ENCODE data around the gene VAV2. TPM values are rescaled to one million over a fixed set of nuclear protein-coding genes. Genes with fewer than 3 reads are reported as not detected.

VAV2 gene
- total RNA-seq, 2 donors from 2014 or later, result 3.4 to 6.0 TPM

- H3K4me1 ChIP-seq, result no peaks in the 10 kb centered on the region
- no peak for DNase-seq (ENCODE audit: low spot score)
- H3K4me3 ChIP-seq, result no peak overlapping the region
- H3K27me3 ChIP-seq, result no peaks in the 10 kb centered on the region
- peaks cover 0 to 10% of the 10 kb centered on the region in 2 donors for H3K9me3 ChIP-seq
- H3K27ac ChIP-seq, result no peak overlapping the region
- TF ChIP-seq, protein P1, sequence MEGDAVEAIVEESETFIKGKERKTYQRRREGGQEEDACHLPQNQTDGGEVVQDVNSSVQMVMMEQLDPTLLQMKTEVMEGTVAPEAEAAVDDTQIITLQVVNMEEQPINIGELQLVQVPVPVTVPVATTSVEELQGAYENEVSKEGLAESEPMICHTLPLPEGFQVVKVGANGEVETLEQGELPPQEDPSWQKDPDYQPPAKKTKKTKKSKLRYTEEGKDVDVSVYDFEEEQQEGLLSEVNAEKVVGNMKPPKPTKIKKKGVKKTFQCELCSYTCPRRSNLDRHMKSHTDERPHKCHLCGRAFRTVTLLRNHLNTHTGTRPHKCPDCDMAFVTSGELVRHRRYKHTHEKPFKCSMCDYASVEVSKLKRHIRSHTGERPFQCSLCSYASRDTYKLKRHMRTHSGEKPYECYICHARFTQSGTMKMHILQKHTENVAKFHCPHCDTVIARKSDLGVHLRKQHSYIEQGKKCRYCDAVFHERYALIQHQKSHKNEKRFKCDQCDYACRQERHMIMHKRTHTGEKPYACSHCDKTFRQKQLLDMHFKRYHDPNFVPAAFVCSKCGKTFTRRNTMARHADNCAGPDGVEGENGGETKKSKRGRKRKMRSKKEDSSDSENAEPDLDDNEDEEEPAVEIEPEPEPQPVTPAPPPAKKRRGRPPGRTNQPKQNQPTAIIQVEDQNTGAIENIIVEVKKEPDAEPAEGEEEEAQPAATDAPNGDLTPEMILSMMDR (IDR thresholded peaks at IDR 0.05), result no peak
- H3K36me3 ChIP-seq, result peaks cover 25% of the 10 kb centered on the region
Measured at GRCh38 chr9:133772581-133772980, 219.5 kb downstream of the VAV2 start.

GRCh38 chr9:133771486-133772482, 220.3 kb downstream of the VAV2 start:
- Histone ChIP-seq H3K9me3 (peaks cover 0 to 18% of the 10 kb centered on the region in 2 donors), H3K27ac (no peak overlapping the region), H3K27me3 (no peaks in the 10 kb centered on the region), H3K36me3 (peaks cover 30% of the 10 kb centered on the region), H3K4me1 (no peaks in the 10 kb centered on the region), H3K4me3 (no peak overlapping the region)
- DNase-seq (ENCODE audit: low spot score), result no peak
- TF ChIP-seq, protein P1 (IDR thresholded peaks at IDR 0.05), result no peak

- H3K27me3 ChIP-seq, result no peaks in the 10 kb centered on the region
- peaks cover 0 to 20% of the 10 kb centered on the region in 2 donors for H3K9me3 ChIP-seq
- TF ChIP-seq, protein P1 (IDR thresholded peaks at IDR 0.05), result no peak
- no peak overlapping the region for H3K27ac ChIP-seq
- no peak overlapping the region for H3K4me3 ChIP-seq
- peaks cover 30% of the 10 kb centered on the region for H3K36me3 ChIP-seq
- H3K4me1 ChIP-seq, result no peaks in the 10 kb centered on the region
- DNase-seq (ENCODE audit: low spot score), result peak; percentile 32
Measured at GRCh38 chr9:133770076-133770777, 221.9 kb downstream of the VAV2 start.

- DNase-seq (ENCODE audit: low spot score), result no peak
- Histone ChIP-seq H3K27ac (no peak overlapping the region), H3K4me1 (no peaks in the 10 kb centered on the region), H3K27me3 (no peaks in the 10 kb centered on the region), H3K9me3 (peaks cover 0 to 20% of the 10 kb centered on the region in 2 donors), H3K36me3 (peaks cover 25% of the 10 kb centered on the region), H3K4me3 (no peak overlapping the region)
- TF ChIP-seq, protein P1 (IDR thresholded peaks at IDR 0.05), result no peak
Measured at GRCh38 chr9:133769511-133770075, 222.5 kb downstream of the VAV2 start.

GRCh38 chr9:133768859-133769510, 223.1 kb downstream of the VAV2 start:
- Histone ChIP-seq H3K36me3 (peaks cover 19% of the 10 kb centered on the region), H3K9me3 (peaks cover 0 to 16% of the 10 kb centered on the region in 2 donors), H3K4me1 (no peaks in the 10 kb centered on the region), H3K27me3 (no peaks in the 10 kb centered on the region), H3K27ac (no peak overlapping the region), H3K4me3 (no peak overlapping the region)
- peak; percentile 54 for DNase-seq (ENCODE audit: low spot score)
- TF ChIP-seq, protein P1 (IDR thresholded peaks at IDR 0.05), result no peak
